IPS-NIHi7 (cell line): Measurements from ENCODE around the gene PVRIG.
"Not testable (repeated sequence)": the region's sequence is repeated elsewhere in the genome, so short reads cannot be mapped to it uniquely, and the experiment has no call there.

Experiments
- DNase-seq: peaks from one replicate; pipeline ENCODE4 v3.0.0; 2012; ENCODE audit warnings: mixed read lengths; ENCODE audit errors: extremely low spot score

Gene PVRIG

DNA sequence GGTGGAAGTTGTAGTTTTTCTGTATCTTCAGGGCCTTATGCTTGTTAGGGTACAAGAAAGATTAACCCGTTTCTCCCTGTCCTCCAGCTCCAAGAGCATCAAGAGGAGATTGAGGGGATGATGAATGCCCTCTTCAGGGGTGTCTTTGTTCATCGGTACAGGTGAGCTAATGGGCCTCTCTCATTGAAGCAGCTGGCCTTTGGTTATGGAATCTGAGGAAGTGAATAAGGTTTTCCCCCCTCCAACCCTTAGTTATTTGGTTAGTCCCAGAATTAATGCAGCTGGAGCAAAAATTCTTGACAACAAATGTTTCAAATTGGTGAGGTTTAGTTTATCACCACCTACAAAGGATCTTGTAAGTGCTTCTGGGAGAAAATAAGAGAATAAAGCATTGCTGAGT lies 24.5 kb upstream of the PVRIG start:
- DNase-seq = no peak

GRCh38 chr7:100195901-100196322 lies 23.8 kb upstream of the PVRIG start:
- not testable (repeated sequence) for DNase-seq

GRCh38 chr7:100198266-100198665 lies 21.5 kb upstream of the PVRIG start:
- DNase-seq = no peak

DNA sequence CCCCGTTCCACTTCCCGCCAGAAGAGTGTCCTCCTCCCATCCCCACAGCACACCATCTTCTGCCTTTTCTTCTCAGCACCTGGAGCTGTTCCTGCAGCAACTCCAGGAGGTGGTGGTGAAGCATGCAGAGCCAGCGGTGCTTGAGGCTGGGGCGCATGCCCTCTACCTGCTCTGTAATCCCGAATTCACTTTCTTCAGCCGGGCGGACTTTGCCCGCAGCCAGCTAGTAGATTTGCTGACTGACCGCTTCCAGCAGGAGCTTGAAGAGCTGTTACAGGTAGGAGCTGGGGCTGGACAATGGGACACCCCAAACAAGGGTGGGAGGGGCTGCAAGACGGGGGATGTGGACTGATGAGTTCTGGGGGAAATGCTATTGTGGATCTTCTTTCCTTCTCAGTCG lies 19.1 kb upstream of the PVRIG start:
- DNase-seq = no peak

GRCh38 chr7:100204454-100204853 lies 15.3 kb upstream of the PVRIG start:
- no peak for DNase-seq

GRCh38 chr7:100208911-100209408 lies 10.8 kb upstream of the PVRIG start:
- no peak for DNase-seq

DNA sequence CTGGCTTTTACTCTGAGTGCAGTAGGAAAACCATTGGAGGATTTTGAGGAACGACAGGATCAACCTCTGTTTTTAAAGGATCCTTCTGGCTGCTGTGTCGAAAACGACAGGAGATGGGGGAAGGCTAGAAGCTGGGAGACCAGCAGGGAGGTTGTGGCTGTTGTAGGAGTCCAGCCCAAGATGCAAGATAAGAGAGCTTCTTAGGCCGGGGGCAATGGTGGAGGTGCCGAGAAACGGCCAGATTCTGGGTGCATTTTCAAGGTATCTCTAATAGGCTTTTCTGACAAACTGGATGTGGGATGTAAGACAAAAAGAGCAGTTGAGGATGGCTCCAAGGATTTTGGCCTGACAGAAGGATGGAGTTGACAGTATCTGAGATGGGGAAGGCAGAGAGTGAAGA lies 10.3 kb upstream of the PVRIG start:
- DNase-seq = no peak

DNA sequence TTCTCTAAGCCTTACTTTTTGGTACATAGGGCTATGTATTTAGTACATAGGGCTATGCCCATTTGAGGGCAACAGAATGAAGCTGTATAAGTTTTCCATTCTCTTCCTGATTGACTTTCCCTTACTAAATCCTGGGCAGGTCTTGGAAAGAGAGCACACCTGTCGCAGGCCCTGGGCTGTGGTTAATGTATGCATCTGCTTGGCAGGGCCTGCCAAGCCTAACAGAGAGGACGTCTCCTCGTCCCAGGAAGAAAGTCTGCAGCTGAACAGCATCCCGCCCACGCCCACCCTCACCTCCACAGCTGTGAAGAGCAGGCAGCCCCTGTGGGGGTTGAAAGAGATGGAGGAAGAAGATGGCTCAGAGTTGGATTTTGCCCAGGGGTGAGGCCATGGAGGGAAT lies 8.9 kb upstream of the PVRIG start:
- no peak for DNase-seq

DNA sequence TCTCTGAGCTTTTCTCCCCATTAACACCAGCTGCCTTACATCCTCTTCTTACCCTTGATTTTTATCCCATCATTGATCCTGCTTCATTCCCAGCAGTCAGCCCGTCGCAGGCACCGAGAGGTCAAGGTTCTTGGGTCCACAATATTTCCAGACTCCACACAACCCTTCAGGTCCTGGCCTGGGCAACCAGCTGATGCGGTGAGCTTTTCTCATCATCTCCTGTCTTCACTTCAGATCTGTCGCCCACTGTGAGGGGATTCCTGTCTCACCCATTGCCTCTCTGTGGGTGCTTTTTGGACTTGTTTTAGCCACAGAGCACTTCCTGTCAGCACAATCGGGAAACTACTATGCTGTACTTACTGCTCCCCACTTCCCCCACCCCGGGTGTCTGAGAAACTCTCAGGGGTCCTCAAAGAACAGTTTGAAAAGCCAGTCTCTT lies 8.4 kb upstream of the PVRIG start:
- DNase-seq = no peak

DNA sequence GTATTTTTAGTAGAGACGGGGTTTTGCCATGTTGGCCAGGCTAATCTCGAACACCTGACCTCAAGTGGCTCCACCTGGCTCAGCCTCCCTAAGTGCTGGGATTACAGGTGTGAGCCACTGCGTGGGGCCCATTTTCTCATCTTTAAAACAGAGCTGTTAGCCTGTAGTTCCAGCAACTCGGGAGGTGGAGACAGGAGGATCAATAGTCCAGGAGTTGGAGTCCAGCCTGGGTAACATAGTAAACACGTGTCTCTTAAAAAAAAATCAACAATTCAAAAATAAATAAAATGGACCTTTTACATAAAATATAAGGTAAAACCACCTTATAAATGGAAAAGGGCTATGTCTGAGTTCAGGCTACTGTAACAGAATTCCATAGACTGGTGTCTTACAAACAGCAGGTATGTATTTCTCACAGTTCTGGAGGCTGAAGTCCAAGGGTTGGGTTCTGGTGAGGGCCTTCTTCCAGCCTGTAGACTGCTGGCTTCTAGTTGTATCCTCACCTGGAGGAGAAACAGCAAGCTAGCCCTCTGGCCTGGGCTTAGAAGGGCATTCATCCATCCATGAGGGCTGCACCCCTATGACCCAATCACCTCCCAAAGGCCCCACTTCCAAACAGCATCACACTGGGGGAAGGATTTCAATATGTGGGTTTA lies 7.0 kb upstream of the PVRIG start:
- no peak for DNase-seq

DNA sequence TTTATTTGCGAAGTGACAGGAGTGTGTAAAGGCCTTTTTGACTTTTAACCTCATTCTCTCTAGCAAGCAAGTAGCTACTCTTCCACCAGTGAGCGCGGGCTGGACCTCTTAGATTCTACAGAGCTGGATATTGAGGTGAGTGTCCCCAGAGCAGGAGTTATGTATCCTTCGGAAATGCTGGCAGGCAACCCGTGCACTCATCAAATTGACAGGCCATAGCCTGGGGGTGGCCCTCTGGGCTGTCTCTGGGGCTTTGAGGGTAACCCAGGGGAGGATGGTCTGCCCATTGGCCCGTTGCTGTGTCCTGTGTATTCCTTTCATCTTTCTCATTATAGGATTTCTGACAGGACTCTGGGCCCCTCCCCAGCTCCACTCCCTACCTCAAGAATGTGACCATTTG lies 6.1 kb upstream of the PVRIG start:
- DNase-seq = no peak

DNA sequence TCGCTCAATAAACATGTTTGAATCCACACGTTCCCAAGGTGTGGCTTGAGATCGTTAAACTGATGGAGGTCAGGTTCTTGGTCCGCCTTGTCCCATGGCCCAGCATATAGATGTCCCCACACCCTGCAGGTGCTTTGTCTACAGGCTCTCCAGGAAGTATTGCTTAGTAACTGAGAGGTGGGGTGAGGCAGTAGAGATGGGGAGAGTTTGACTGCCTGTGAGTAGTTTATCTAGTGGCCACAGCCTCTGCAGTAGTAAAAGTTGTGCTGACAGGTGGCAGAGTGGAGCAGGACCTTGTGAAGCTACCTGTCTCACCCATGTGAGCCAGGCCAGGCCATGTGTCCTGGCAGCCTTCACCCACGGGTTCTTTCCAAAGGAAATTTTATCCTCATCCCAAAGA lies 5.4 kb upstream of the PVRIG start:
- DNase-seq = not testable (repeated sequence)

- no peak for DNase-seq
These were observed 3.9 kb upstream of the PVRIG start for GRCh38 chr7:100215895-100216294.

DNA sequence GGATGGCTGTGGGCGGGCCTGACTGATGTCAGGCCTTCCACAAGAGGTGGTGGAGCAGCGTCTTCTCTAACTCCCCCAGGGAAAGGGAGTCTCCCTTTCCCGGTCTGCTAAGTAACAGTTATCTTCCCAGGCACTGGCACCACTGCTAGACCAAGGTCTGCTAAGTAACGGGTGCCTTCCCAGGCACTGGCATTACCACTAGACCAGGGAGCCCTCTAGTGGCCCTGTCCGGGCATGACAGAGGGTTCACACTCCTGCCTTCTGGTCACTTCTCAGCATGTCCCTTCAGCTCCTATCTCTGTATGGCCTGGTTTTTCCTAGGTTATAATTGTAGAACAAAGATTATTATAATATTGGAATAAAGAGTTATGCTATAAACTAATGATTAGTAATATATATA lies 1.8 kb upstream of the PVRIG start:
- not testable (repeated sequence) for DNase-seq

GRCh38 chr7:100219271-100219737 lies 445 bp upstream of the PVRIG start:
- DNase-seq = no peak

GRCh38 chr7:100220586-100221230 lies 959 bp downstream of the PVRIG start:
- DNase-seq = no peak

DNA sequence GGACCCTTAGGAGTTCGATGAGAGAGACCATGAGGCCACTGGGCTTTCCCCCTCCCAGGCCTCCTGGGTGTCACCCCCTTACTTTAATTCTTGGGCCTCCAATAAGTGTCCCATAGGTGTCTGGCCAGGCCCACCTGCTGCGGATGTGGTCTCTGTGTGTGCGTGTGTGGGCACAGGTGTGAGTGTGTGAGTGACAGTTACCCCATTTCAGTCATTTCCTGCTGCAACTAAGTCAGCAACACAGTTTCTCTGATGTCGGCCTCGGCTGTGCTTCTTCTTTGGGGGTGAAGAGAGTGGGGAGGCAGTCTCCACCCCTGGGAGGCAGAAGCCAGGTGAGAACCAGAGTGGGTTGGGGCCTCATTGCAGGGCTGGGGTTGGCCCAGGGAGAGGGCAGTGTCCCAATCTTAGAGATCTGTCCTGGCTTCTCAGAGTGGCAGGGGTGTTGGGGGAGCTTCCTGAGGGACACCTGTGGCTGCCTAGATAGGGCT lies 1.5 kb downstream of the PVRIG start:
- no peak for DNase-seq

GRCh38 chr7:100221767-100222444 lies 2.2 kb downstream of the PVRIG start:
- DNase-seq = no peak

GRCh38 chr7:100222445-100223132 lies 2.8 kb downstream of the PVRIG start:
- no peak for DNase-seq

DNA sequence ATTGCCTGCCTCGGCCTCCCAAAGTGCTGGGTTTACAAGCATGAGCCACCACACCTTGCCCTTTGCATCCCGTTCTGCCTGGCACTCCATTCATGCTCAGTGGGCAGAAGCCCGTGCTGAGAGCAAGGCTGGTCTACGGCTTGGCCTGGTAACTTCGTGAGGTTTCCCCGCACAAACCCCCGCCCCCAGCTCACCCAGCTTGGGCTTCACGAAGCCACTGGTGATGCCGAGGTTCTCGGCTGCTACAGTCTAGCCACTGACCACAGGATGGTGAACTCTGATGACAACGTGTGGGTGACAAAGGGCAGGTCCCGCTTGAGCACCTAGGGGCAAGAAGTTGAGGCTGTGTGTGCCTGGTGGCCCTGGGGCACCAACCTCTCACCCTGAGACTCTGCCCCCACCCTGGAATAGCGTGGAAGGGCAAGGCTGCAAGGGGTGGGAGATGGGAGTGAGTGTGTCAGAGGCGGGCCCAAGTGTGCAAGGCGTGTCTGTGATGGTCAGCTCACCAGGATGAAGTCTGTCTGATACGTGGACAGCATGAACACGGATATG lies 3.7 kb downstream of the PVRIG start:
- not testable (repeated sequence) for DNase-seq

DNA sequence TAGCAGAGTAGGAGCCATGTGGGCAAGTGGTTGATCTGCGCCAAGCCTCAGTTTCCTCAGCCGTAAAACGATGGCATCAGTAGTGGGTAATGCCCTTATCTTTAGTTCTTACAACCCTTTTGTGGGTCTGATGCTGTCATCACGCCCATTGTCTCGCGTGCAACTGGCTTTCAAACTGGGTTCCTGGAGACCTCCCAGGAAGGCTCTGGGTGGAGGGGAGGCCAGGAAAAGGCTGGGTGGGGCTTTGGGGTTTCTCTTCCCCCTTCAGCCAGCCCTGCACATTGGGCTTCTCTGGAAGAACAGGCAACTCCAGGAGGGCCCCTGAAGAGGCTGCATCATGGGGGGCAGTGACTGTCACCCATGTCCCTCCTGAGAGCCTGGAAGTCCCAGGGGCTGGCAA lies 5.1 kb downstream of the PVRIG start:
- not testable (repeated sequence) for DNase-seq
